ENCODE results near the gene IGFL3.

DNA sequence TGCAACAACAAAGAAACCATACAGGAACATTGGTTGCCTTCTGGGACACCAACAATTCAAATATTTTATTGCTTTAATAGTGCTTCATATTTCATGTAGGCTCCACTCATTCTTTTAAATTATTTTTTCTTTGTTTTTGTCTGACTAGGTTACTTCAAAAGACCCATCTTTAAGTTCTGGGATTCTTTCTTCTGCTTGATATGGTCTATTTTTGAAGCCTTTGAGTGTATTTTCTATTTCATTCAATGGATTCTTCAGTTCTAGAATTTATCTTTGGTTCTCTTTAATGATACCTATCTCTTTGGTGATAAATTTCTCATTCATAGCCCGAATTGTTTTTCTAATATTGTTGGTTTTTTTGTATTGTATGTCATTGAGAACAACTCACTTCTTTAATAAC, 38.6 kb downstream of the IGFL3 start:
- TF ChIP-seq, protein P1, sequence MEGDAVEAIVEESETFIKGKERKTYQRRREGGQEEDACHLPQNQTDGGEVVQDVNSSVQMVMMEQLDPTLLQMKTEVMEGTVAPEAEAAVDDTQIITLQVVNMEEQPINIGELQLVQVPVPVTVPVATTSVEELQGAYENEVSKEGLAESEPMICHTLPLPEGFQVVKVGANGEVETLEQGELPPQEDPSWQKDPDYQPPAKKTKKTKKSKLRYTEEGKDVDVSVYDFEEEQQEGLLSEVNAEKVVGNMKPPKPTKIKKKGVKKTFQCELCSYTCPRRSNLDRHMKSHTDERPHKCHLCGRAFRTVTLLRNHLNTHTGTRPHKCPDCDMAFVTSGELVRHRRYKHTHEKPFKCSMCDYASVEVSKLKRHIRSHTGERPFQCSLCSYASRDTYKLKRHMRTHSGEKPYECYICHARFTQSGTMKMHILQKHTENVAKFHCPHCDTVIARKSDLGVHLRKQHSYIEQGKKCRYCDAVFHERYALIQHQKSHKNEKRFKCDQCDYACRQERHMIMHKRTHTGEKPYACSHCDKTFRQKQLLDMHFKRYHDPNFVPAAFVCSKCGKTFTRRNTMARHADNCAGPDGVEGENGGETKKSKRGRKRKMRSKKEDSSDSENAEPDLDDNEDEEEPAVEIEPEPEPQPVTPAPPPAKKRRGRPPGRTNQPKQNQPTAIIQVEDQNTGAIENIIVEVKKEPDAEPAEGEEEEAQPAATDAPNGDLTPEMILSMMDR (IDR thresholded peaks at IDR 0.05) = no peak
- no peak for TF ChIP-seq POLR2AphosphoS5 (IDR thresholded peaks at IDR 0.05; ENCODE audit: low read depth, low read length)
- TF ChIP-seq, protein P2, sequence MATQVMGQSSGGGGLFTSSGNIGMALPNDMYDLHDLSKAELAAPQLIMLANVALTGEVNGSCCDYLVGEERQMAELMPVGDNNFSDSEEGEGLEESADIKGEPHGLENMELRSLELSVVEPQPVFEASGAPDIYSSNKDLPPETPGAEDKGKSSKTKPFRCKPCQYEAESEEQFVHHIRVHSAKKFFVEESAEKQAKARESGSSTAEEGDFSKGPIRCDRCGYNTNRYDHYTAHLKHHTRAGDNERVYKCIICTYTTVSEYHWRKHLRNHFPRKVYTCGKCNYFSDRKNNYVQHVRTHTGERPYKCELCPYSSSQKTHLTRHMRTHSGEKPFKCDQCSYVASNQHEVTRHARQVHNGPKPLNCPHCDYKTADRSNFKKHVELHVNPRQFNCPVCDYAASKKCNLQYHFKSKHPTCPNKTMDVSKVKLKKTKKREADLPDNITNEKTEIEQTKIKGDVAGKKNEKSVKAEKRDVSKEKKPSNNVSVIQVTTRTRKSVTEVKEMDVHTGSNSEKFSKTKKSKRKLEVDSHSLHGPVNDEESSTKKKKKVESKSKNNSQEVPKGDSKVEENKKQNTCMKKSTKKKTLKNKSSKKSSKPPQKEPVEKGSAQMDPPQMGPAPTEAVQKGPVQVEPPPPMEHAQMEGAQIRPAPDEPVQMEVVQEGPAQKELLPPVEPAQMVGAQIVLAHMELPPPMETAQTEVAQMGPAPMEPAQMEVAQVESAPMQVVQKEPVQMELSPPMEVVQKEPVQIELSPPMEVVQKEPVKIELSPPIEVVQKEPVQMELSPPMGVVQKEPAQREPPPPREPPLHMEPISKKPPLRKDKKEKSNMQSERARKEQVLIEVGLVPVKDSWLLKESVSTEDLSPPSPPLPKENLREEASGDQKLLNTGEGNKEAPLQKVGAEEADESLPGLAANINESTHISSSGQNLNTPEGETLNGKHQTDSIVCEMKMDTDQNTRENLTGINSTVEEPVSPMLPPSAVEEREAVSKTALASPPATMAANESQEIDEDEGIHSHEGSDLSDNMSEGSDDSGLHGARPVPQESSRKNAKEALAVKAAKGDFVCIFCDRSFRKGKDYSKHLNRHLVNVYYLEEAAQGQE (IDR thresholded peaks at IDR 0.05; ENCODE audit: low read depth, low read length) = no peak
- no peak for TF ChIP-seq RFX5 (IDR thresholded peaks at IDR 0.05; ENCODE audit: low read length)
- TF ChIP-seq JUND (IDR thresholded peaks at IDR 0.05) = no peak

All from SK-N-SH (cell line).